ENCODE results near the gene RGS18. TPM values are rescaled to one million over a fixed set of nuclear protein-coding genes. Genes with fewer than 3 reads are reported as not detected.

RGS18 gene
- total RNA-seq, 2 experiments from 2014 or later = 14.6 TPM; not detected in 1

DNA sequence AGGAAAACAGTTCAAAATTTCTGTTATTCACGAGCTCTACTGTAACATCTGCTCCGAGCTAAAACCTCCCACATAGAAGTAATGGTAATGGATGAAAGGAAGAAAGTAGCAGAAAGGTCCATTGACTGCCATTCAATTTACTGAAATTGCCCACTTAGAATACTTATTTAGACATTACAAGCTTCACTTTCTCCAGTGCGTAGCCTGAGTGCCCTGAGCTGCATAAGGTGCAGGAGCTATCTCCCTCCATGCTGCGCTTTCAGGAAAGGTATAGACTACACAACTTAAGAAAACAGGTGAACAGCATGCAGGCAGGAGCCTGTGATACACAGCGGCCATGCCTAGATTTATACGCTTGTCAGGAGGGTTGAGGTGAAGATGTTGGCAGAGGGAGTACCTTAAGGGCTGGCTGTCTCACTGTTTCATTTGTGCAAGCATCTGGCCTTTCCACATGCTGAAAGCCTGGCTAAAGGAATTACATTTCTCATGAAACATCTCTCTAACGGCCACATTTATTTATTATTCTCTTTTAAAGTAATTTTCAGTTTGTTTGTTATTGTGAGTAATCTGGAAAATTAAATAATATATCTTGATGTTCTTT, 74.7 kb downstream of the RGS18 start:
- H3K36me3 ChIP-seq (ENCODE audit: insufficient read depth, low read length) = no peaks in the 10 kb centered on the region

DNA sequence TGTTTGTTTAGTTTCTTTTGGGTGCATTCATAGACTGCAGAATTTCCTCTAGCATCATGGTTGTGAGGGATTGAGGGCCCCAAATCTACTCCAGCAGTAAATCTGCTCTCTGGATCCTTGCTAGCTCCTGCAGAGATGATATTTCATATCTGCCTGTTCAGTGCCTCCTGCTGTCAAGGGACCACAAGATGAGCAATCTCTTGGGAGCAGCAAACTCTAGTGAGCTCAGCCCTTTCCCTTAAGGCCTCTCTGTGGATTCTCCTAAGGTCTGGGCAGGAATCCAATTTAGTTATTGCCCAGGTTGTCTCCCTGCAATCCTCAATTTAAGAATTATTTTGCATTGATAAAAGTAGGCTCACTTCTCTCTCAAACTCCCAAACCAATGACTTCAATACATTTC, 76.9 kb downstream of the RGS18 start:
- DNase-seq (ENCODE audit: low spot score) = no peak
- Histone ChIP-seq H3K9me3 (ENCODE audit: low read length) (no peaks in the 10 kb centered on the region), H3K4me2 (ENCODE audit: low read length) (no peak overlapping the region), H3K36me3 (ENCODE audit: insufficient read depth, low read length) (no peaks in the 10 kb centered on the region), H3K4me1 (ENCODE audit: insufficient read depth, low read length, poor library complexity, severe bottlenecking) (no peaks in the 10 kb centered on the region), H3K79me2 (ENCODE audit: insufficient read depth, low read depth, low read length) (no peaks in the 10 kb centered on the region), H3K4me3 (ENCODE audit: low read depth, low read length, poor library complexity, severe bottlenecking) (no peak overlapping the region), H3K27ac (ENCODE audit: low read depth, low read length, poor library complexity, severe bottlenecking) (no peak overlapping the region), H4K20me1 (ENCODE audit: insufficient read depth, low read length) (no peaks in the 10 kb centered on the region), H2AFZ (ENCODE audit: low read length) (no peak overlapping the region), H3K9me2 (ENCODE audit: insufficient read depth, low read length) (no peaks in the 10 kb centered on the region)
- intact Hi-C loops (cut with micrococcal nuclease; ENCODE audit: unreplicated experiment) = no loop called here
- POLR2A ChIA-PET = no interaction called here
- CTCF ChIA-PET (ENCODE audit: unreplicated experiment) = no interaction called here
- BruUV-seq (replicated peaks) = no TSS peak
- TF ChIP-seq, protein P1, sequence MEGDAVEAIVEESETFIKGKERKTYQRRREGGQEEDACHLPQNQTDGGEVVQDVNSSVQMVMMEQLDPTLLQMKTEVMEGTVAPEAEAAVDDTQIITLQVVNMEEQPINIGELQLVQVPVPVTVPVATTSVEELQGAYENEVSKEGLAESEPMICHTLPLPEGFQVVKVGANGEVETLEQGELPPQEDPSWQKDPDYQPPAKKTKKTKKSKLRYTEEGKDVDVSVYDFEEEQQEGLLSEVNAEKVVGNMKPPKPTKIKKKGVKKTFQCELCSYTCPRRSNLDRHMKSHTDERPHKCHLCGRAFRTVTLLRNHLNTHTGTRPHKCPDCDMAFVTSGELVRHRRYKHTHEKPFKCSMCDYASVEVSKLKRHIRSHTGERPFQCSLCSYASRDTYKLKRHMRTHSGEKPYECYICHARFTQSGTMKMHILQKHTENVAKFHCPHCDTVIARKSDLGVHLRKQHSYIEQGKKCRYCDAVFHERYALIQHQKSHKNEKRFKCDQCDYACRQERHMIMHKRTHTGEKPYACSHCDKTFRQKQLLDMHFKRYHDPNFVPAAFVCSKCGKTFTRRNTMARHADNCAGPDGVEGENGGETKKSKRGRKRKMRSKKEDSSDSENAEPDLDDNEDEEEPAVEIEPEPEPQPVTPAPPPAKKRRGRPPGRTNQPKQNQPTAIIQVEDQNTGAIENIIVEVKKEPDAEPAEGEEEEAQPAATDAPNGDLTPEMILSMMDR (conservative IDR thresholded peaks at IDR 0.05; ENCODE audit: low read length) = no peak

More for the DNA sequence above, 74.7 kb downstream of the RGS18 start:
- DNase-seq (ENCODE audit: low spot score) = no peak
- Histone ChIP-seq H3K9me3 (ENCODE audit: low read length) (no peaks in the 10 kb centered on the region), H3K4me1 (ENCODE audit: insufficient read depth, low read length, poor library complexity, severe bottlenecking) (no peaks in the 10 kb centered on the region), H3K27ac (ENCODE audit: low read depth, low read length, poor library complexity, severe bottlenecking) (no peak overlapping the region), H3K4me2 (ENCODE audit: low read length) (no peak overlapping the region), H4K20me1 (ENCODE audit: insufficient read depth, low read length) (no peaks in the 10 kb centered on the region), H2AFZ (ENCODE audit: low read length) (no peak overlapping the region), H3K79me2 (ENCODE audit: insufficient read depth, low read depth, low read length) (no peaks in the 10 kb centered on the region), H3K4me3 (ENCODE audit: low read depth, low read length, poor library complexity, severe bottlenecking) (no peak overlapping the region), H3K9me2 (ENCODE audit: insufficient read depth, low read length) (no peaks in the 10 kb centered on the region)
- intact Hi-C loops (cut with micrococcal nuclease; ENCODE audit: unreplicated experiment) = no loop called here
- POLR2A ChIA-PET = interaction anchor here (0.6 kb wide), 1 partner anchor 11 kb away, joined by 3 read pairs; no protein-coding TSS in a partner anchor
- TF ChIP-seq, protein P1 (conservative IDR thresholded peaks at IDR 0.05; ENCODE audit: low read length) = no peak
- TF ChIP-seq EZH2phosphoT487 (IDR thresholded peaks at IDR 0.05; ENCODE audit: borderline replicate concordance, low read depth, low read length) = no peak
- no TSS peak for BruUV-seq (replicated peaks)
- CTCF ChIA-PET (ENCODE audit: unreplicated experiment) = no interaction called here

Other genes starting within 250 kb of the RGS18 start
- not detected in 2 replicates for gene RGS21, start 158.5 kb downstream of the RGS18 start, total RNA-seq (2014; rRNA removed; shearing (Covaris generic))
- not detected in 2 replicates for gene RGS21, start 158.5 kb downstream of the RGS18 start, total RNA-seq (2022)